Panc1 (cell line): ENCODE results near the gene OR2F2. TPM values are rescaled to one million over a fixed set of nuclear protein-coding genes. Genes with fewer than 3 reads are reported as not detected.
A peak's percentile ranks its signal among the peaks of the same experiment; 100 is the strongest.

Source experiments
- ATAC-seq: fragments of 200-7000 bp; cut with Tn5 transposase; 2 replicates; pipeline ENCODE4 v1.9.1; 2020; ENCODE audit warnings: mild to moderate bottlenecking, moderate library complexity
- BruUV-seq: library from RNA; stranded (reverse); fragments of 400-500 nt; replicated peaks from 2 replicates; lab custom pipeline; 2021; lab: Mats Ljungman, UMichigan
- CTCF ChIA-PET: fragments of 300-600 bp; sonication (Branson Sonifier 250); formaldehyde crosslinking; loops from one replicate; lab custom pipeline; 2022; ENCODE audit warnings: antibody characterized with exemption; lab: Charles Lee
- POLR2A ChIA-PET: fragments of 300-600 bp; sonication (Branson Sonifier 250); formaldehyde crosslinking; loops from one replicate; lab custom pipeline; 2022; ENCODE audit warnings: antibody characterized with exemption; lab: Charles Lee
- DNase-seq: peaks from one replicate; pipeline ENCODE4 v3.0.0-alpha.2; 2010; ENCODE audit warnings: low read depth, low spot score
- H3K27ac ChIP-seq: 2 replicates; pipeline ENCODE4 v1.5.1; 2011; ENCODE audit warnings: mild to moderate bottlenecking, low read length, inconsistent platforms
- H3K27me3 ChIP-seq: fragments of 200-500 bp; sonication (Bioruptor generic); 2 replicates; pipeline ENCODE4 v1.6.0; 2014; ENCODE audit warnings: low read length, inconsistent platforms; ENCODE audit not compliant: control insufficient read depth, insufficient read depth
- H3K36me3 ChIP-seq: fragments of 200-500 bp; sonication (Bioruptor generic); 2 replicates; pipeline ENCODE4 v1.5.1; 2014; ENCODE audit warnings: inconsistent platforms, mild to moderate bottlenecking, low read length, moderate library complexity; ENCODE audit not compliant: control insufficient read depth, insufficient read depth
- H3K4me1 ChIP-seq: 2 replicates; pipeline ENCODE4 v1.5.1; 2011; ENCODE audit warnings: inconsistent platforms, mild to moderate bottlenecking, low read length, moderate library complexity; ENCODE audit not compliant: control insufficient read depth, insufficient read depth
- H3K4me3 ChIP-seq, 2 experiments: 2 replicates each; pipeline ENCODE4 v1.5.1; 2011 to 2012; ENCODE audit warnings: low read depth in 2 of 2, low read length in 2 of 2, mild to moderate bottlenecking in 2 of 2, inconsistent platforms in 1 of 2, moderate library complexity in 1 of 2
- H3K9me3 ChIP-seq: fragments of 200-500 bp; sonication (Bioruptor generic); 2 replicates; pipeline ENCODE4 v1.5.1; 2014; ENCODE audit warnings: low read depth, mild to moderate bottlenecking, inconsistent platforms, low read length, moderate library complexity; ENCODE audit not compliant: control insufficient read depth, insufficient read depth
- CTCF ChIP-seq: fragments of 450-650 bp; IDR thresholded peaks from 2 replicates; pipeline ENCODE4 v1.5.1; 2017; ENCODE audit warnings: mild to moderate bottlenecking
- POLR2AphosphoS5 ChIP-seq: IDR thresholded peaks from 2 replicates; pipeline ENCODE4 v1.6.1; 2012; ENCODE audit warnings: mild to moderate bottlenecking, low read depth, low read length, moderate library complexity
- REST ChIP-seq, 2 experiments: IDR thresholded peaks; 2 replicates each; pipeline ENCODE4 v1.6.1; 2011 to 2012; ENCODE audit warnings: low read depth in 2 of 2, control low read depth in 1 of 2, low read length in 1 of 2, mild to moderate bottlenecking in 1 of 2, moderate library complexity in 1 of 2; ENCODE audit not compliant: insufficient read depth in 1 of 2
- SIN3A ChIP-seq: IDR thresholded peaks from 2 replicates; pipeline ENCODE4 v1.6.1; 2012; ENCODE audit warnings: low read depth, mild to moderate bottlenecking, low read length, moderate library complexity, borderline replicate concordance; ENCODE audit not compliant: insufficient read depth
- TCF7L2 ChIP-seq: IDR thresholded peaks from 2 replicates; pipeline ENCODE4 v1.6.1; 2011; ENCODE audit warnings: mild to moderate bottlenecking, low read depth, low read length, inconsistent platforms
- in situ Hi-C: cut with HindIII; loops from 2 replicates; pipeline ENCODE4 v1.10.0; 2016; ENCODE audit warnings: low sequenced_read_pairs, low pct_unique_long_range_greater_than_20kb
- intact Hi-C: fragments of 100-400 bp; cut with micrococcal nuclease; formaldehyde crosslinking; loops from one replicate; pipeline ENCODE4 v1.10.0; 2022; ENCODE audit not compliant: unreplicated experiment
- total RNA-seq: library from RNA; stranded (reverse); gene quantifications from one replicate; pipeline ENCODE4 v1.2.1, GENCODE V29; 2021; ENCODE audit not compliant: unreplicated experiment

Gene OR2F2
- total RNA-seq, 1 experiment from 2014 or later, result not detected

- Histone ChIP-seq H3K4me3 (no peak overlapping the region), H3K27me3 (no peaks in the 10 kb centered on the region), H3K27ac (no peak overlapping the region), H3K9me3 (peaks cover 44% of the 10 kb centered on the region), H3K4me1 (no peaks in the 10 kb centered on the region), H3K36me3 (no peaks in the 10 kb centered on the region)
- TF ChIP-seq SIN3A, result no peak
- no peak for TF ChIP-seq REST (IDR thresholded peaks at IDR 0.05; ENCODE audit: insufficient read depth in 1 of 2, low read depth in 2 of 2, low read length in 1 of 2)
- TF ChIP-seq POLR2AphosphoS5, result no peak
- TF ChIP-seq TCF7L2, result no peak
- peak; percentile 18; the same call in 1 of the 2 replicates for TF ChIP-seq CTCF
- CTCF ChIA-PET, result no interaction called here
- no peak for DNase-seq
- POLR2A ChIA-PET, result no interaction called here
- no peak for ATAC-seq
- BruUV-seq, result no TSS peak
- intact Hi-C loops (no loop called here), in situ Hi-C loops (no loop called here)
These were observed 42.3 kb upstream of the OR2F2 start for GRCh38 chr7:143892527-143893300.

- Histone ChIP-seq H3K27ac (no peak overlapping the region), H3K27me3 (no peaks in the 10 kb centered on the region), H3K4me3 (no peak overlapping the region), H3K36me3 (no peaks in the 10 kb centered on the region), H3K4me1 (peaks cover 20% of the 10 kb centered on the region), H3K9me3 (peaks cover 25% of the 10 kb centered on the region)
- no peak for DNase-seq
- in situ Hi-C loops, result no loop called here
- TF ChIP-seq SIN3A (no peak), REST (IDR thresholded peaks at IDR 0.05; ENCODE audit: insufficient read depth in 1 of 2, low read depth in 2 of 2, low read length in 1 of 2) (no peak), CTCF (no peak), TCF7L2 (no peak), POLR2AphosphoS5 (no peak)
- intact Hi-C loops, result no loop called here
- no TSS peak for BruUV-seq
- ATAC-seq, result no peak
- POLR2A ChIA-PET, result interaction anchor here (0.6 kb wide), 1 partner anchor 937 kb away, joined by 3 read pairs; no protein-coding TSS in a partner anchor
- CTCF ChIA-PET, result no interaction called here
These were observed 38.4 kb upstream of the OR2F2 start for GRCh38 chr7:143896667-143897066.
